Adrenal gland (tissue), 12 donors: ENCODE data around the gene RAD51B. TPM values are rescaled to one million over a fixed set of nuclear protein-coding genes. Genes with fewer than 3 reads are reported as not detected.

Experiments
- DNase-seq, 7 donors: peaks; one replicate each; pipeline ENCODE4 v3.0.0-alpha.2; 2019 to 2020
- H3K27ac ChIP-seq, 5 donors: fragments of 200-600 bp; sonication (generic) in 4 of 5; 1 replicate in 3 of 5; 2 replicates in 2 of 5; pipeline versions ENCODE4 v1.5.1 to v1.8.0; 2016 to 2020; ENCODE audit warnings: mild to moderate bottlenecking in 1 of 5
- H3K27me3 ChIP-seq: fragments of 200-600 bp; 2 replicates; pipeline ENCODE4 v1.8.0; 2021
- H3K36me3 ChIP-seq, 2 donors: fragments of 200-600 bp; replicated peaks in 1 of 2; 1 replicate in 1 of 2; 2 replicates in 1 of 2; pipeline versions ENCODE4 v1.5.1 to v1.8.0; 2018 to 2022
- H3K4me1 ChIP-seq, 2 donors: fragments of 200-600 bp; replicated peaks in 1 of 2; 1 replicate in 1 of 2; 2 replicates in 1 of 2; pipeline versions ENCODE4 v1.5.1 to v1.8.0; 2018 to 2021
- H3K4me3 ChIP-seq, 4 donors: fragments of 200-600 bp; sonication (generic) in 3 of 4; one replicate each; pipeline ENCODE4 v1.5.1; 2016 to 2018
- H3K9me3 ChIP-seq, 3 donors: fragments of 200-600 bp; sonication (generic) in 1 of 3; replicated peaks in 1 of 3; 1 replicate in 2 of 3; 2 replicates in 1 of 3; pipeline versions ENCODE4 v1.5.1 to v1.8.0; 2016 to 2021
- POLR2A ChIP-seq, 2 donors: fragments of 450-650 bp; IDR thresholded peaks; one replicate each; pipeline ENCODE4 v1.6.1; 2017; ENCODE audit warnings: antibody characterized with exemption in 2 of 2, mild to moderate bottlenecking in 2 of 2, moderate library complexity in 1 of 2
- WGBS, 4 donors: extraction: QIAGEN DNeasy Blood & Tissue Kit in 2 of 4; methylation state at CpG; one replicate each; pipeline versions ENCODE4 v1.1.5 to v1.1.7; 2013 to 2017; 5-methylcytosine and 5-hydroxymethylcytosine counted together
- intact Hi-C, 2 donors: fragments of 100-400 bp; cut with DNase I; formaldehyde crosslinking; loops; one replicate each; pipeline versions ENCODE4 v1.14.1 to v1.15.0; 2022 to 2023
- polyA plus RNA-seq, 3 donors: library from polyadenylated mRNA; stranded (reverse); fragments of 200-250 nt in 2 of 3; fragments of 350-450 nt in 1 of 3; fragmentation: Illumina TruSeq in 1 of 3; extraction: RNeasy Lipid Tissue Mini Kit (QIAGEN cat#74804) in 1 of 3; gene quantifications; one replicate each; pipeline ENCODE4 v1.2.3, GENCODE V29; 2013 to 2014
- total RNA-seq, 9 donors: library from RNA; depleted of rRNA in 4 of 9; stranded (reverse); fragments of >200 nt in 4 of 9; fragments of 120-200 nt in 1 of 9; fragmentation: NEBNext Ultra II Directional in 1 of 9; extraction: Animal tissue kit (Norgen Biotek cat#: 25700) in 1 of 9; gene quantifications; one replicate each; pipeline versions ENCODE4 v1.1.0 to v1.2.4, GENCODE V29; 2013 to 2023
- TF ChIP-seq, protein P1 (sequence below), 6 experiments: fragments of 450-650 bp in 4 of 6; fragments of 200-600 bp in 2 of 6; sonication (generic) in 1 of 6; IDR thresholded peaks; 1 replicate in 5 of 6; 2 replicates in 1 of 6; pipeline versions ENCODE4 v1.5.1 to v1.8.0; 2016 to 2021; ENCODE audit warnings: antibody characterized with exemption in 6 of 6, mild to moderate bottlenecking in 2 of 6, moderate library complexity in 1 of 6
- donor health status: healthy with polysubstance abuse.
- donor health status: Bipolar disorder and iron deficiency.
- donor health status: DM: yes; HTN: yes; CAD: no.
- donor health status: DM: no; HTN: no; CAD: no.
- donor health status: DM: no; HTN: no; CAD: no.
- donor health status: DM: yes; HTN: yes; CAD: no.

RAD51B gene
- total and polyA plus RNA-seq, 12 donors = 2.3 to 24.6 (median 12.4) TPM

GRCh38 chr14:68471964-68472508, 652.5 kb downstream of the RAD51B start:
- 80 to 92% (median 91%) methylated on average over 4 of the region's 4 CpGs for WGBS, 4 donors
- no peak overlapping the region for H3K27ac ChIP-seq
- intact Hi-C loops = no loop called here

DNA sequence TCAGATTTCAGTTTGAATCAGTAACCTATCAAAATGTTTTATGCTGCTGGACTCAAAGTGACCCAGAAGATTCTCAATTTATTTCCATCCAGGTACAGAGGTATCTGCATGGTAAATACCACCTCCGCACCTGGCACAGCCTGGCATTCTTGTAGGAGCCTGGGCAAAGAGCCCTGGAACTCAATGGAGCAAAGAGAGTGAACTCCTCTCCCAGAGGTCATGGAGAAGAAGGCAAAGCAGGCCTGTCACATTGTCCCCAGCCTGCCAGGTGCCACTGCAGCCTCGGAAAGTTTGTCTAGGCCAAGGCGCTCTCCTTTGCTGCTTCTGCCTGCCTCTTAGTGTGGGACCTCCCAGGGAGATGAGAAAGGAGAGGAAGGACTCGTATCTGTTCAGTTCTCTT, 653.5 kb downstream of the RAD51B start:
- H3K4me3 ChIP-seq = no peak overlapping the region
- intact Hi-C loops = no loop called here
- 80 to 93% (median 88%) methylated on average over 4 of the region's 4 CpGs for whole genome bisulfite sequencing, 4 donors
- H3K27ac ChIP-seq = no peak overlapping the region
- H3K36me3 ChIP-seq = no peaks in the 10 kb centered on the region
- TF ChIP-seq POLR2A (IDR thresholded peaks at IDR 0.05) = no peak
- TF ChIP-seq, protein P1, sequence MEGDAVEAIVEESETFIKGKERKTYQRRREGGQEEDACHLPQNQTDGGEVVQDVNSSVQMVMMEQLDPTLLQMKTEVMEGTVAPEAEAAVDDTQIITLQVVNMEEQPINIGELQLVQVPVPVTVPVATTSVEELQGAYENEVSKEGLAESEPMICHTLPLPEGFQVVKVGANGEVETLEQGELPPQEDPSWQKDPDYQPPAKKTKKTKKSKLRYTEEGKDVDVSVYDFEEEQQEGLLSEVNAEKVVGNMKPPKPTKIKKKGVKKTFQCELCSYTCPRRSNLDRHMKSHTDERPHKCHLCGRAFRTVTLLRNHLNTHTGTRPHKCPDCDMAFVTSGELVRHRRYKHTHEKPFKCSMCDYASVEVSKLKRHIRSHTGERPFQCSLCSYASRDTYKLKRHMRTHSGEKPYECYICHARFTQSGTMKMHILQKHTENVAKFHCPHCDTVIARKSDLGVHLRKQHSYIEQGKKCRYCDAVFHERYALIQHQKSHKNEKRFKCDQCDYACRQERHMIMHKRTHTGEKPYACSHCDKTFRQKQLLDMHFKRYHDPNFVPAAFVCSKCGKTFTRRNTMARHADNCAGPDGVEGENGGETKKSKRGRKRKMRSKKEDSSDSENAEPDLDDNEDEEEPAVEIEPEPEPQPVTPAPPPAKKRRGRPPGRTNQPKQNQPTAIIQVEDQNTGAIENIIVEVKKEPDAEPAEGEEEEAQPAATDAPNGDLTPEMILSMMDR (IDR thresholded peaks at IDR 0.05) = no peak
- H3K4me1 ChIP-seq = peaks cover 19 to 29% of the 10 kb centered on the region in 2 donors
- H3K27me3 ChIP-seq = no peaks in the 10 kb centered on the region
- H3K9me3 ChIP-seq = no peaks in the 10 kb centered on the region
- no peak for DNase-seq

More at GRCh38 chr14:68471964-68472508, 652.5 kb downstream of the RAD51B start:
- H3K4me1 ChIP-seq = peaks cover 19 to 37% of the 10 kb centered on the region in 2 donors
- H3K36me3 ChIP-seq = no peaks in the 10 kb centered on the region
- no peak overlapping the region for H3K4me3 ChIP-seq
- H3K27me3 ChIP-seq = no peaks in the 10 kb centered on the region
- TF ChIP-seq, protein P1 (IDR thresholded peaks at IDR 0.05) = no peak
- no peak for TF ChIP-seq POLR2A (IDR thresholded peaks at IDR 0.05)
- H3K9me3 ChIP-seq = no peaks in the 10 kb centered on the region
- DNase-seq = no peak

DNA sequence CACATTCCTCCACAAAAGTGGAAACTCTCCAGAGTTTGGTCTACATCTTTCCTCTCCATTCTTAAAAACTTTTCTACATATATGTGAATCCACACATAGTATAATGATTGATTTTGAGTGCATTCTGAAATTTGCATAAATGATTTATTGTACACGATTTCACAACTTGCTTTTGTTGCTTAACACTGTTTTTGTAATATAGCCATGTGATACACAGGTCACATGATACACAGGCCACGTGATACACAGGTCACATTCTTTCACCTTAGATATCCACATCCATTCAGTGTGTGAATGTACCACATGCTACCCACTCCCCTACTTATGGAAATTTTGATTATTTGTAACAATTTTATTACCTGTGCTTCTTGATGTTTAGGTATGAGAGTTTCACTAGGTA, 654.2 kb downstream of the RAD51B start:
- no peak for TF ChIP-seq POLR2A (IDR thresholded peaks at IDR 0.05)
- TF ChIP-seq, protein P1 (IDR thresholded peaks at IDR 0.05) = no peak
- no peaks in the 10 kb centered on the region for H3K9me3 ChIP-seq
- H3K27ac ChIP-seq = no peak overlapping the region
- WGBS, 4 donors = 72 to 87% (median 79%) methylated on average over 2 of the region's 2 CpGs
- no peaks in the 10 kb centered on the region for H3K36me3 ChIP-seq
- no peak for DNase-seq
- H3K27me3 ChIP-seq = no peaks in the 10 kb centered on the region
- H3K4me1 ChIP-seq = peaks cover 19 to 29% of the 10 kb centered on the region in 2 donors
- H3K4me3 ChIP-seq = no peak overlapping the region
- intact Hi-C loops = no loop called here

- no peak for TF ChIP-seq POLR2A (IDR thresholded peaks at IDR 0.05)
- TF ChIP-seq, protein P1 (IDR thresholded peaks at IDR 0.05) = no peak
- Histone ChIP-seq H3K27me3 (no peaks in the 10 kb centered on the region), H3K4me1 (peaks cover 19 to 28% of the 10 kb centered on the region in 2 donors), H3K27ac (no peak overlapping the region), H3K9me3 (no peaks in the 10 kb centered on the region), H3K4me3 (no peak overlapping the region), H3K36me3 (no peaks in the 10 kb centered on the region)
- DNase-seq = no peak
- 96 to 98% (median 97%) methylated on average over 3 to 4 of the region's 4 CpGs for WGBS, 4 donors
- intact Hi-C loops = no loop called here
These were observed 655.2 kb downstream of the RAD51B start for GRCh38 chr14:68474741-68475140.
